ENCODE results near the gene ALOX12B.
"Not testable (repeated sequence)": the region's sequence is repeated elsewhere in the genome, so short reads cannot be mapped to it uniquely, and the experiment has no call there.

ALOX12B gene

DNA sequence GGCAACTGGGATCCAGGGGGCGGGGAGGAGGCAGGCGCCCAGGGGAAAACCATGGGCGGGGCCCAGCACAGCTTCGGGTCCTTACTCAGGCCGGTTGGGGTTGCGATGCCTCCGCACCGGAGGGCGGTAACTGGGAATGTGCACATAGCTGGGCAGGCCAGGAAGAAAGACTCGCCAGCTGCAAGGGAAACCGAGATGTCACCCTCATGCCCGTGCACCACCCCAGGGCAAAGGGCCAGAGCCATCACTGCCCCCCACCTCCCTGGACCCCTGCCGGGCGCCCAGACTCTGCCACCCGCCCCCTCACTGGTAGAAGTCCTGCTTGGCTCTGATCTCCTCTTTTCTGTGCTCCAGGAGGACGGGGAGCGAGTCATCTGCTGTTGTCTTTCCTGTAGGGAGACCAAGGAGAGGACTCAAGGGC lies 6.7 kb downstream of the ALOX12B start:
- Histone ChIP-seq H3K9ac (ENCODE audit: low read depth, low read length) (no peak overlapping the region), H3K27me3 (ENCODE audit: insufficient read depth, low read length) (peaks cover 65% of the 10 kb centered on the region), H3K4me3 (ENCODE audit: low read length) (peak overlapping the region; percentile 68), H3K36me3 (ENCODE audit: insufficient read depth, low read length) (no peaks in the 10 kb centered on the region), H3K4me1 (ENCODE audit: insufficient read depth, low read length) (no peaks in the 10 kb centered on the region), H3K9me3 (ENCODE audit: insufficient read depth, low read depth, low read length) (no peaks in the 10 kb centered on the region), H3K27ac (ENCODE audit: low read depth, low read length) (no peak overlapping the region)
- 32% methylated on average over 17 of the region's 17 CpGs for WGBS

GRCh38 chr17:8080208-8080798 lies 7.2 kb downstream of the ALOX12B start:
- 24% methylated on average over 25 of the region's 25 CpGs for WGBS
- H3K9me3 ChIP-seq (ENCODE audit: insufficient read depth, low read depth, low read length), result no peaks in the 10 kb centered on the region
- H3K4me1 ChIP-seq (ENCODE audit: insufficient read depth, low read length), result no peaks in the 10 kb centered on the region
- peak overlapping the region; percentile 68 for H3K4me3 ChIP-seq (ENCODE audit: low read length)
- H3K27me3 ChIP-seq (ENCODE audit: insufficient read depth, low read length), result peaks cover 71% of the 10 kb centered on the region
- no peak overlapping the region for H3K9ac ChIP-seq (ENCODE audit: low read depth, low read length)
- no peaks in the 10 kb centered on the region for H3K36me3 ChIP-seq (ENCODE audit: insufficient read depth, low read length)
- H3K27ac ChIP-seq (ENCODE audit: low read depth, low read length), result no peak overlapping the region

GRCh38 chr17:8079291-8080207 lies 8.0 kb downstream of the ALOX12B start:
- Histone ChIP-seq H3K4me1 (ENCODE audit: insufficient read depth, low read length) (no peaks in the 10 kb centered on the region), H3K9me3 (ENCODE audit: insufficient read depth, low read depth, low read length) (no peaks in the 10 kb centered on the region), H3K36me3 (ENCODE audit: insufficient read depth, low read length) (no peaks in the 10 kb centered on the region), H3K4me3 (ENCODE audit: low read length) (peak overlapping the region; percentile 68), H3K27me3 (ENCODE audit: insufficient read depth, low read length) (peaks cover 78% of the 10 kb centered on the region), H3K27ac (ENCODE audit: low read depth, low read length) (no peak overlapping the region), H3K9ac (ENCODE audit: low read depth, low read length) (no peak overlapping the region)
- 1% methylated on average over 87 of the region's 87 CpGs for WGBS

DNA sequence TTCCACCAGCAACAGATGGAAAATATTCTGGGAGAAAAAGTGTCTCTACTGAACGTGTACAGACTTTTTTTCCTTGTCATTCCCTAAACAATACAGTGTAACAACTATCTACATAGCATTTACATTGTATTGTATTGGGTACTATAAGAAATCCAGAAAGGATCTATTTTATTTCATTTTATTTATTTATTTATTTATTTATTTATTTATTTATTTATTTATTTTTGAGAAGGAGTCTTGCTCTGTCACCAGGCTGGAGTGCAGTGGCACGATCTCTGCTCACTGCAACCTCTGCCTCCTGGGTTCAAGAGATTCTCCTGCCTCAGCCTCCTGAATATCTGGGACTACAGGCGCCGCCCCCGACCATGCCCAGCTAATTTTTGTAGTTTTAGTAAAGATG lies 9.6 kb downstream of the ALOX12B start:
- H3K27me3 ChIP-seq (ENCODE audit: insufficient read depth, low read length), result peaks cover 90% of the 10 kb centered on the region
- H3K27ac ChIP-seq (ENCODE audit: low read depth, low read length), result not testable (repeated sequence)

GRCh38 chr17:8076502-8077266 lies 10.8 kb downstream of the ALOX12B start:
- Histone ChIP-seq H3K27me3 (ENCODE audit: insufficient read depth, low read length) (peaks cover 94% of the 10 kb centered on the region), H3K27ac (ENCODE audit: low read depth, low read length) (no peak overlapping the region)
- WGBS, result 91% methylated on average over 13 of the region's 13 CpGs

More for the DNA sequence above, 9.6 kb downstream of the ALOX12B start:
- not testable (repeated sequence) for H3K36me3 ChIP-seq (ENCODE audit: insufficient read depth, low read length); H3K9ac ChIP-seq (ENCODE audit: low read depth, low read length); H3K4me3 ChIP-seq (ENCODE audit: low read length); H3K9me3 ChIP-seq (ENCODE audit: insufficient read depth, low read depth, low read length); H3K4me1 ChIP-seq (ENCODE audit: insufficient read depth, low read length)
- WGBS, result 88% methylated on average over 4 of the region's 5 CpGs

DNA sequence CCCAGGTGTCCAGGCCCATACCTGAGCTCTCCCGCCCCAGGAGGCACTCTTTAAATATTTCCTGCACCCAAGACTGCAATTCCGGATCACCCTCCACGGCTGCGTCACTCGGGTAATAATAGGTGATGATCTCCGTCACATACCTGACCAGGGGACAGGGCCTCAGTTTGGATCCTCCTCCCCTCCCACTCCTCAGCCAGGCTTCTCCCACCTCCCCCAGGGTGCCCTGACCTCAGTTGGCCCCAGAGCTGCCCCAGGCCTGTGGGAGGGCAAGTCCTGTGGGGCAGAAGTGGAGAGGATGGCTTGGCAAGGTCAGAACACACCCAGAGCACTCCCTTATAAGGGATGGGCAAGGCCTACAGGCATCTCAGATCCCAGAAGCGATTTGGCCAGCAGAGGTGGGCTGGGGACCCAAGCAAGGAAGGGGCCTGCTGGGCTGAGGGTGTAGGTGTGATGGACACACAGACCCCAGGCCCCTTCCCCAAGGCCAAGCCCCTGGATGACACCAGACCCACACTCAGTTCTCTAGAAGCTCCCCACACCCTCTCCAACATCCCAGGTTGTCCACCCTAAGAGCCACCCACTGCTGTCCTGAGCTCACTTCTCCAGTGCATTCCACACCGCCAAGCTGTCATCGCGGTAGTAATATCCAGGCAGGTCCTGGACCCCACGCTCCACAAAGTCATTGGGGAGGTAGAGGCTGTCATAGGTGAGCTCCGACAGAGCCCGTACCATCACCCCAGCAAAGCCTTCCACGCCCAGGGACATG lies 11.8 kb downstream of the ALOX12B start:
- Histone ChIP-seq H3K4me3 (ENCODE audit: low read length) (no peak overlapping the region), H3K9me3 (ENCODE audit: insufficient read depth, low read depth, low read length) (no peaks in the 10 kb centered on the region), H3K36me3 (ENCODE audit: insufficient read depth, low read length) (no peaks in the 10 kb centered on the region), H3K9ac (ENCODE audit: low read depth, low read length) (no peak overlapping the region), H3K27ac (ENCODE audit: low read depth, low read length) (no peak overlapping the region), H3K4me1 (ENCODE audit: insufficient read depth, low read length) (no peaks in the 10 kb centered on the region), H3K27me3 (ENCODE audit: insufficient read depth, low read length) (peaks cover 94% of the 10 kb centered on the region)
- WGBS, result 90% methylated on average over 14 of the region's 14 CpGs

More at GRCh38 chr17:8076502-8077266, 10.8 kb downstream of the ALOX12B start:
- Histone ChIP-seq H3K4me3 (ENCODE audit: low read length) (no peak overlapping the region), H3K9me3 (ENCODE audit: insufficient read depth, low read depth, low read length) (no peaks in the 10 kb centered on the region), H3K9ac (ENCODE audit: low read depth, low read length) (no peak overlapping the region), H3K4me1 (ENCODE audit: insufficient read depth, low read length) (no peaks in the 10 kb centered on the region), H3K36me3 (ENCODE audit: insufficient read depth, low read length) (no peaks in the 10 kb centered on the region)

DNA sequence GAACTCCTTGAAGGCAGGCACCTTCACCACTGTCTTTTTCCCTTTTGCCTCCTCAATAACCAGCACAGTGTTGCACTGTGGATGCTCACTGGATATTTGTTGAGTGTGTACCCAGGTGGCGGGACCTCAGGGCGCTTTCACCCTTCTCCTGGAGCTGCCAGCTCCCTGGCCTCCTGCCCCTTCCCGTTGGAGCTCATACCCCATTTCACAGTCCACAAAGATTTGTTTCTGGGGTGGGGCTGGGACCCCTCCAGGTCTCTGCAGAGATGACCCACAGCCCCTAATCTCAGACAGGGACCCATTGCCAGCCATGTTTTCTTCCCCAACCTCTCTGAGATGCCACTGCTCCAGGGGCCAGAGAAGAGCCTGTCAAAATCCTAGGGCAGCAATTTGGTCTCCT lies 12.4 kb downstream of the ALOX12B start:
- peaks cover 94% of the 10 kb centered on the region for H3K27me3 ChIP-seq (ENCODE audit: insufficient read depth, low read length)
- H3K4me3 ChIP-seq (ENCODE audit: low read length), result no peak overlapping the region
- WGBS, result 92% methylated on average over 3 of the region's 3 CpGs
- H3K9me3 ChIP-seq (ENCODE audit: insufficient read depth, low read depth, low read length), result no peaks in the 10 kb centered on the region
- H3K4me1 ChIP-seq (ENCODE audit: insufficient read depth, low read length), result no peaks in the 10 kb centered on the region
- no peak overlapping the region for H3K27ac ChIP-seq (ENCODE audit: low read depth, low read length)
- H3K9ac ChIP-seq (ENCODE audit: low read depth, low read length), result no peak overlapping the region
- H3K36me3 ChIP-seq (ENCODE audit: insufficient read depth, low read length), result no peaks in the 10 kb centered on the region

- Histone ChIP-seq H3K4me1 (ENCODE audit: insufficient read depth, low read length) (no peaks in the 10 kb centered on the region), H3K4me3 (ENCODE audit: low read length) (no peak overlapping the region), H3K27me3 (ENCODE audit: insufficient read depth, low read length) (peaks cover 92% of the 10 kb centered on the region), H3K27ac (ENCODE audit: low read depth, low read length) (no peak overlapping the region), H3K9ac (ENCODE audit: low read depth, low read length) (no peak overlapping the region), H3K36me3 (ENCODE audit: insufficient read depth, low read length) (no peaks in the 10 kb centered on the region), H3K9me3 (ENCODE audit: insufficient read depth, low read depth, low read length) (no peaks in the 10 kb centered on the region)
- WGBS, result 65% methylated on average over 7 of the region's 7 CpGs
These were observed 13.0 kb downstream of the ALOX12B start for GRCh38 chr17:8074554-8074953.

- no peak overlapping the region for H3K27ac ChIP-seq (ENCODE audit: low read depth, low read length)
- H3K4me3 ChIP-seq (ENCODE audit: low read length), result peak overlapping the region; percentile 48; the same call in 1 of the 2 replicates
- H3K4me1 ChIP-seq (ENCODE audit: insufficient read depth, low read length), result no peaks in the 10 kb centered on the region
- 8% methylated on average over 28 of the region's 28 CpGs for WGBS
- H3K27me3 ChIP-seq (ENCODE audit: insufficient read depth, low read length), result peaks cover 93% of the 10 kb centered on the region
- H3K9ac ChIP-seq (ENCODE audit: low read depth, low read length), result no peak overlapping the region
- H3K9me3 ChIP-seq (ENCODE audit: insufficient read depth, low read depth, low read length), result no peaks in the 10 kb centered on the region
- no peaks in the 10 kb centered on the region for H3K36me3 ChIP-seq (ENCODE audit: insufficient read depth, low read length)
These were observed 13.7 kb downstream of the ALOX12B start for GRCh38 chr17:8073627-8074484.

Measured in HUES64 (cell line).